GM12891 (cell line): ENCODE results near the gene PSMD1.
"Not testable (repeated sequence)": the region's sequence is repeated elsewhere in the genome, so short reads cannot be mapped to it uniquely, and the experiment has no call there.

ENCODE experiments used
- PAX5 ChIP-seq: IDR thresholded peaks from 2 replicates; pipeline ENCODE4 v1.6.1; 2011; ENCODE audit warnings: low read length, moderate library complexity, mild to moderate bottlenecking; ENCODE audit not compliant: insufficient read depth, severe bottlenecking
- POLR2A ChIP-seq: IDR thresholded peaks from 2 replicates; pipeline ENCODE4 v1.6.1; 2011; ENCODE audit warnings: low read depth, low read length, control low read depth
- POLR2AphosphoS5 ChIP-seq: IDR thresholded peaks from 2 replicates; pipeline ENCODE4 v1.6.1; 2011; ENCODE audit warnings: low read depth, low read length, control low read depth
- SPI1 ChIP-seq: IDR thresholded peaks from 2 replicates; pipeline ENCODE4 v1.6.1; 2011; ENCODE audit warnings: low read depth, low read length, control low read depth
- TAF1 ChIP-seq: IDR thresholded peaks from 2 replicates; pipeline ENCODE4 v1.6.1; 2011; ENCODE audit warnings: low read depth, low read length, control low read depth

- not testable (repeated sequence) for TF ChIP-seq POLR2A, TAF1, POLR2AphosphoS5, PAX5, SPI1
These were observed 43.7 kb downstream of the PSMD1 start for GRCh38 chr2:231100321-231100720.
